Measurements from ENCODE around the gene EPHB2. TPM values are rescaled to one million over a fixed set of nuclear protein-coding genes. Genes with fewer than 3 reads are reported as not detected.
"Not testable (repeated sequence)": the region's sequence is repeated elsewhere in the genome, so short reads cannot be mapped to it uniquely, and the experiment has no call there.

EPHB2 gene
- total RNA-seq, 1 donor from 2014 or later = 5.0 TPM

GRCh38 chr1:22841142-22841541, 130.5 kb downstream of the EPHB2 start:
- Histone ChIP-seq H3K27me3 (ENCODE audit: low read depth) (peaks cover 7% of the 10 kb centered on the region), H3K4me3 (no peak overlapping the region), H3K36me3 (no peaks in the 10 kb centered on the region), H3K4me1 (no peaks in the 10 kb centered on the region), H3K9me3 (no peaks in the 10 kb centered on the region), H3K27ac (no peak overlapping the region)
- intact Hi-C loops (cut with DNase I) = no loop called here
- DNase-seq (no peak), ATAC-seq (no peak)
- TF ChIP-seq CTCF (IDR thresholded peaks at IDR 0.05) = no peak

GRCh38 chr1:22841860-22842281, 131.2 kb downstream of the EPHB2 start:
- Histone ChIP-seq H3K36me3 (no peaks in the 10 kb centered on the region), H3K4me3 (no peak overlapping the region), H3K27me3 (ENCODE audit: low read depth) (peaks cover 7% of the 10 kb centered on the region), H3K9me3 (no peaks in the 10 kb centered on the region), H3K4me1 (no peaks in the 10 kb centered on the region), H3K27ac (no peak overlapping the region)
- ATAC-seq (no peak), DNase-seq (no peak)
- intact Hi-C loops (cut with DNase I) = no loop called here
- TF ChIP-seq CTCF (IDR thresholded peaks at IDR 0.05) = no peak

- not testable (repeated sequence) for ATAC-seq
Measured at GRCh38 chr1:22843441-22844183, 133.0 kb downstream of the EPHB2 start.

GRCh38 chr1:22844621-22845020, 134.0 kb downstream of the EPHB2 start:
- no peak for ATAC-seq
- Histone ChIP-seq H3K27me3 (ENCODE audit: low read depth) (peaks cover 7% of the 10 kb centered on the region), H3K36me3 (no peaks in the 10 kb centered on the region), H3K9me3 (no peaks in the 10 kb centered on the region), H3K4me3 (no peak overlapping the region), H3K4me1 (no peaks in the 10 kb centered on the region), H3K27ac (no peak overlapping the region)
- intact Hi-C loops (cut with DNase I) = no loop called here
- DNase-seq = no peak
- TF ChIP-seq CTCF (IDR thresholded peaks at IDR 0.05) = no peak

More at GRCh38 chr1:22843441-22844183, 133.0 kb downstream of the EPHB2 start:
- DNase-seq; H3K4me3 ChIP-seq; H3K9me3 ChIP-seq; intact Hi-C loops (cut with DNase I); H3K27ac ChIP-seq; H3K4me1 ChIP-seq; H3K36me3 ChIP-seq; H3K27me3 ChIP-seq (ENCODE audit: low read depth): not testable (repeated sequence)

GRCh38 chr1:22845398-22845935, 134.8 kb downstream of the EPHB2 start:
- Histone ChIP-seq H3K27ac (no peak overlapping the region), H3K36me3 (no peaks in the 10 kb centered on the region), H3K27me3 (ENCODE audit: low read depth) (peaks cover 7% of the 10 kb centered on the region), H3K9me3 (no peaks in the 10 kb centered on the region), H3K4me3 (no peak overlapping the region), H3K4me1 (no peaks in the 10 kb centered on the region)
- no peak for TF ChIP-seq CTCF (IDR thresholded peaks at IDR 0.05)
- ATAC-seq (no peak), DNase-seq (no peak)
- intact Hi-C loops (cut with DNase I) = no loop called here

GRCh38 chr1:22846458-22846857, 135.8 kb downstream of the EPHB2 start:
- ATAC-seq = peak; percentile 39 to 51

More at GRCh38 chr1:22846458-22846857, 135.8 kb downstream of the EPHB2 start:
- no peak for TF ChIP-seq CTCF (IDR thresholded peaks at IDR 0.05)
- H3K4me1 ChIP-seq = no peaks in the 10 kb centered on the region
- H3K27ac ChIP-seq = no peak overlapping the region
- peak; percentile 82 for DNase-seq
- intact Hi-C loops (cut with DNase I) = no loop called here
- no peak overlapping the region for H3K4me3 ChIP-seq
- peaks cover 7% of the 10 kb centered on the region for H3K27me3 ChIP-seq (ENCODE audit: low read depth)
- no peaks in the 10 kb centered on the region for H3K36me3 ChIP-seq
- H3K9me3 ChIP-seq = no peaks in the 10 kb centered on the region
